OCI-LY7 (cell line): Measurements from ENCODE around the gene SPOPL. TPM values are rescaled to one million over a fixed set of nuclear protein-coding genes. Genes with fewer than 3 reads are reported as not detected.

Experiments used
- BruUV-seq: library from RNA; stranded (reverse); fragments of 400-500 nt; replicated peaks from 2 replicates; lab custom pipeline; 2021; lab: Mats Ljungman, UMichigan
- CTCF ChIA-PET: fragments of 300-600 bp; sonication (Branson Sonifier 250); formaldehyde crosslinking; loops from one replicate; lab custom pipeline; 2022; ENCODE audit warnings: antibody characterized with exemption; ENCODE audit not compliant: unreplicated experiment; lab: Charles Lee
- POLR2A ChIA-PET: fragments of 300-600 bp; sonication (Branson Sonifier 250); formaldehyde crosslinking; loops from one replicate; lab custom pipeline; 2022; ENCODE audit warnings: antibody characterized with exemption; lab: Charles Lee
- DNase-seq: peaks from one replicate; pipeline ENCODE4 v3.0.0-alpha.2; 2015; ENCODE audit warnings: low spot score
- H2AFZ ChIP-seq: fragments of 200-600 bp; sonication (generic), shearing (Covaris generic); 2 replicates; pipeline ENCODE4 v1.6.1; 2014; ENCODE audit warnings: mild to moderate bottlenecking, antibody characterized with exemption, low read length, moderate library complexity
- H3K27ac ChIP-seq: fragments of 200-600 bp; sonication (generic); 2 replicates; pipeline ENCODE4 v1.5.1; 2014; ENCODE audit warnings: mixed run types, low read depth, mild to moderate bottlenecking, moderate library complexity, low read length, inconsistent platforms; ENCODE audit not compliant: poor library complexity, severe bottlenecking
- H3K36me3 ChIP-seq: fragments of 200-600 bp; sonication (generic); 2 replicates; pipeline ENCODE4 v1.6.1; 2014; ENCODE audit warnings: mild to moderate bottlenecking, antibody characterized with exemption, low read length, moderate library complexity, mixed read lengths; ENCODE audit not compliant: insufficient read depth
- H3K4me1 ChIP-seq: fragments of 200-600 bp; sonication (generic); 2 replicates; pipeline ENCODE4 v1.5.1; 2014; ENCODE audit warnings: mild to moderate bottlenecking, low read length; ENCODE audit not compliant: insufficient read depth, poor library complexity, severe bottlenecking
- H3K4me2 ChIP-seq: fragments of 200-600 bp; sonication (generic); 2 replicates; pipeline ENCODE4 v1.6.1; 2014; ENCODE audit warnings: mild to moderate bottlenecking, low read length
- H3K4me3 ChIP-seq: fragments of 200-600 bp; sonication (generic); 2 replicates; pipeline ENCODE4 v1.5.1; 2014; ENCODE audit warnings: mild to moderate bottlenecking, low read depth, low read length; ENCODE audit not compliant: poor library complexity, severe bottlenecking
- H3K79me2 ChIP-seq: fragments of 200-600 bp; sonication (generic); 2 replicates; pipeline ENCODE4 v1.6.1; 2016; ENCODE audit warnings: low read depth, mild to moderate bottlenecking, low read length, moderate library complexity, mixed read lengths; ENCODE audit not compliant: insufficient read depth
- H3K9me2 ChIP-seq: fragments of 200-600 bp; sonication (generic); 2 replicates; pipeline ENCODE4 v1.6.1; 2016; ENCODE audit warnings: mild to moderate bottlenecking, low read length, mixed read lengths; ENCODE audit not compliant: insufficient read depth
- H3K9me3 ChIP-seq: fragments of 200-600 bp; sonication (generic); 2 replicates; pipeline ENCODE4 v1.6.1; 2014; ENCODE audit warnings: mild to moderate bottlenecking, mixed run types, low read length, mixed read lengths
- H4K20me1 ChIP-seq: fragments of 200-600 bp; sonication (generic); 2 replicates; pipeline ENCODE4 v1.6.1; 2014; ENCODE audit warnings: mild to moderate bottlenecking, antibody characterized with exemption, low read length, moderate library complexity, mixed read lengths; ENCODE audit not compliant: insufficient read depth
- CTCF ChIP-seq: fragments of 200-600 bp; sonication (generic); conservative IDR thresholded peaks from 2 replicates; pipeline ENCODE4 v1.5.1; 2014; ENCODE audit warnings: mild to moderate bottlenecking, antibody characterized with exemption, low read length, moderate library complexity, mixed read lengths
- EZH2phosphoT487 ChIP-seq: fragments of 200-600 bp; sonication (generic); IDR thresholded peaks from 2 replicates; pipeline ENCODE4 v1.6.1; 2018; ENCODE audit warnings: low read depth, borderline replicate concordance, mild to moderate bottlenecking, mixed run types, antibody characterized with exemption, low read length, moderate library complexity, mixed read lengths
- intact Hi-C: fragments of 100-400 bp; cut with micrococcal nuclease; formaldehyde crosslinking; loops from one replicate; pipeline ENCODE4 v1.10.0; 2022; ENCODE audit not compliant: unreplicated experiment
- total RNA-seq, 2 experiments: library from RNA; depleted of rRNA in 1 of 2; stranded (reverse); fragments of >200 nt in 1 of 2; shearing (Covaris generic) in 1 of 2; gene quantifications; 2 replicates each; pipeline ENCODE4 v1.2.3, GENCODE V29; 2014 to 2022

The SPOPL gene
- total RNA-seq, 2 experiments from 2014 or later, result 11.4 to 18.3 TPM

GRCh38 chr2:138601458-138602165 is 100.0 kb downstream of the SPOPL start:
- Histone ChIP-seq H3K4me3 (no peak overlapping the region), H3K79me2 (no peaks in the 10 kb centered on the region), H4K20me1 (no peaks in the 10 kb centered on the region), H3K4me2 (no peak overlapping the region), H3K9me2 (no peaks in the 10 kb centered on the region), H3K4me1 (no peaks in the 10 kb centered on the region), H3K36me3 (no peaks in the 10 kb centered on the region), H3K9me3 (no peaks in the 10 kb centered on the region), H3K27ac (no peak overlapping the region), H2AFZ (no peak overlapping the region)
- DNase-seq, result no peak
- no peak for TF ChIP-seq CTCF
- TF ChIP-seq EZH2phosphoT487, result no peak
- ChIA-PET CTCF (interaction anchor here (0.6 kb wide), 1 partner anchor 1378 kb away, joined by 3 read pairs; no protein-coding TSS in a partner anchor), POLR2A (interaction anchor here (1.6 kb wide), 1 partner anchor 18 kb away, joined by 5 read pairs; no protein-coding TSS in a partner anchor)
- intact Hi-C loops, result loop anchor here (5.0 kb wide), 1 partner anchor 109 kb away; no protein-coding TSS in a partner anchor
- BruUV-seq, result no TSS peak

GRCh38 chr2:138602166-138602460 is 100.5 kb downstream of the SPOPL start:
- no peak for DNase-seq
- Histone ChIP-seq H3K4me2 (no peak overlapping the region), H3K9me3 (no peaks in the 10 kb centered on the region), H2AFZ (no peak overlapping the region), H3K79me2 (no peaks in the 10 kb centered on the region), H3K27ac (no peak overlapping the region), H4K20me1 (no peaks in the 10 kb centered on the region), H3K4me3 (no peak overlapping the region), H3K9me2 (no peaks in the 10 kb centered on the region), H3K4me1 (no peaks in the 10 kb centered on the region), H3K36me3 (no peaks in the 10 kb centered on the region)
- TF ChIP-seq CTCF (no peak), EZH2phosphoT487 (no peak)
- ChIA-PET POLR2A (interaction anchor here (1.6 kb wide), 1 partner anchor 18 kb away, joined by 5 read pairs; no protein-coding TSS in a partner anchor), CTCF (no interaction called here)
- intact Hi-C loops, result loop anchor here (5.0 kb wide), 1 partner anchor 110 kb away; no protein-coding TSS in a partner anchor
- BruUV-seq, result no TSS peak

GRCh38 chr2:138607746-138608145 is 106.2 kb downstream of the SPOPL start:
- no peak overlapping the region for H3K4me3 ChIP-seq
- no peaks in the 10 kb centered on the region for H3K79me2 ChIP-seq
- no peaks in the 10 kb centered on the region for H3K9me3 ChIP-seq
- no TSS peak for BruUV-seq
- no peak overlapping the region for H3K27ac ChIP-seq
- H3K4me2 ChIP-seq, result no peak overlapping the region
- no peak overlapping the region for H2AFZ ChIP-seq
- DNase-seq, result no peak
- CTCF ChIA-PET, result no interaction called here
- TF ChIP-seq EZH2phosphoT487, result no peak
- TF ChIP-seq CTCF, result no peak
- H3K9me2 ChIP-seq, result no peaks in the 10 kb centered on the region
- H3K4me1 ChIP-seq, result no peaks in the 10 kb centered on the region
- H4K20me1 ChIP-seq, result no peaks in the 10 kb centered on the region
- intact Hi-C loops, result no loop called here
- POLR2A ChIA-PET, result interaction anchor here (0.6 to 1.2 kb wide), 2 partner anchors 23 to 520 kb away, joined by 4 to 6 read pairs; no protein-coding TSS in a partner anchor
- no peaks in the 10 kb centered on the region for H3K36me3 ChIP-seq
